ENCODE results near the gene TRIP11. TPM values are rescaled to one million over a fixed set of nuclear protein-coding genes. Genes with fewer than 3 reads are reported as not detected.
A peak's percentile ranks its signal among the peaks of the same experiment; 100 is the strongest.

TRIP11 gene
- 23.2 and 28.4 TPM in 2 replicates for total RNA-seq (ENCODE audit: low replicate concordance)

DNA sequence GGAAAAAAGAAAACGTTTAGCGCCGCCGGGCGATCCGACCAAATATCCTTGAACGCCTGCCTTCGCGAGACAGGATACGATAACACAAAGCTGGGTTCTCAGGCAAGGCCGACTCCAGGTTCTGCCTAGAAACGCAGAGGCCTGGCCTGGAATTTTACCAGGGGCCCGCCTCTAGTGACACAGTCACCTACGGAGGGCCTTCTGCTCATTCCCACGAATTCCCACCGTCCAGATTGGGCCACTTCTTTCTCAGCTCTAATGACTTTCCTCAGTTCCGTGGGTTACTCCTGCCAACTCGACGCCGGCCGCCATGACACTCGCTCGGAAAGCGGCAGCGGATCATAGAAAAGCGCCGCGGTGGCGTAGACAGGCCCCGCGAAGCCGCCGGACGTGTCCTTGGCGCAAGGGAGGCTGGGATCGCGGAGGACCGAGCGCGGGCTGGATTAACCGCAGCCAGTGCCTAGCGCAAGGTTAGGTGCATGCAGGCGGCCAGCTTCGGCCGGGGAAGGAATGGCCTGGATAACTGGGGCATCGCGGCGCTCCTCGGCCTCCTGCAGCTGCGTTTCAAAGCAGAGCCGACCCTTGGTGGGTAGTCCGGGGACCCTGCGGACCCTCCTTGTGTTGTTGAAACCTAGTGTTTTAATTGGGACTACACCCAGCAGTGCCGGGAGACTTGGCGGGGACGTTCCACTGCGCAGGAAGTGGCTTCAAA lies at the start of gene TRIP11:
TSS of gene TRIP11 (minus strand) at position 341 of the 712 bp plus-strand sequence. CDS start 374 bp downstream, outside the sequence.
- H3K4me1 Mint-ChIP-seq = peaks cover 21% of the 10 kb centered on the region
- Histone ChIP-seq H2AFZ (replicated peaks) (peak within 1 kb of the TSS; percentile 78), H3K4me1 (peaks cover 12% of the 10 kb centered on the region)

GRCh38 chr14:92088494-92088893 lies 48.6 kb upstream of the TRIP11 start:
- no peaks in the 10 kb centered on the region for H3F3A ChIP-seq (ENCODE audit: low read depth)
- Mint-ChIP-seq H3K9me3 (no peaks in the 10 kb centered on the region), H3K4me3 (no peak overlapping the region), H3K4me1 (no peaks in the 10 kb centered on the region), H3K27ac (no peak overlapping the region), H3K36me3 (peaks cover 22% of the 10 kb centered on the region), H3K27me3 (ENCODE audit: insufficient read depth, low read depth) (no peaks in the 10 kb centered on the region)
- no peaks in the 10 kb centered on the region for H3K4me1 ChIP-seq
- H3K9ac ChIP-seq = no peak overlapping the region
- no peaks in the 10 kb centered on the region for H3K79me2 ChIP-seq (ENCODE audit: low read depth)
- H4K20me1 ChIP-seq (ENCODE audit: low read depth) = no peaks in the 10 kb centered on the region
- no peak overlapping the region for H3K4me3 ChIP-seq
- no peak overlapping the region for H3K27ac ChIP-seq
- H3K36me3 ChIP-seq = peaks cover 9% of the 10 kb centered on the region
- TF ChIP-seq EZH2 (IDR thresholded peaks at IDR 0.05) (no peak), EZH2phosphoT487 (IDR thresholded peaks at IDR 0.05) (no peak)
- TF ChIP-seq, protein P1, sequence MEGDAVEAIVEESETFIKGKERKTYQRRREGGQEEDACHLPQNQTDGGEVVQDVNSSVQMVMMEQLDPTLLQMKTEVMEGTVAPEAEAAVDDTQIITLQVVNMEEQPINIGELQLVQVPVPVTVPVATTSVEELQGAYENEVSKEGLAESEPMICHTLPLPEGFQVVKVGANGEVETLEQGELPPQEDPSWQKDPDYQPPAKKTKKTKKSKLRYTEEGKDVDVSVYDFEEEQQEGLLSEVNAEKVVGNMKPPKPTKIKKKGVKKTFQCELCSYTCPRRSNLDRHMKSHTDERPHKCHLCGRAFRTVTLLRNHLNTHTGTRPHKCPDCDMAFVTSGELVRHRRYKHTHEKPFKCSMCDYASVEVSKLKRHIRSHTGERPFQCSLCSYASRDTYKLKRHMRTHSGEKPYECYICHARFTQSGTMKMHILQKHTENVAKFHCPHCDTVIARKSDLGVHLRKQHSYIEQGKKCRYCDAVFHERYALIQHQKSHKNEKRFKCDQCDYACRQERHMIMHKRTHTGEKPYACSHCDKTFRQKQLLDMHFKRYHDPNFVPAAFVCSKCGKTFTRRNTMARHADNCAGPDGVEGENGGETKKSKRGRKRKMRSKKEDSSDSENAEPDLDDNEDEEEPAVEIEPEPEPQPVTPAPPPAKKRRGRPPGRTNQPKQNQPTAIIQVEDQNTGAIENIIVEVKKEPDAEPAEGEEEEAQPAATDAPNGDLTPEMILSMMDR (IDR thresholded peaks at IDR 0.05) = no peak
- no peaks in the 10 kb centered on the region for H3K9me3 ChIP-seq (ENCODE audit: low read depth)
- H3K4me2 ChIP-seq = no peak overlapping the region
- H2AFZ ChIP-seq (replicated peaks) = no peak overlapping the region
- DNase-seq (ENCODE audit: low spot score) = no peak
- H3K27me3 ChIP-seq = no peaks in the 10 kb centered on the region

More for the DNA sequence above, at the start of gene TRIP11:
- Histone ChIP-seq H3K36me3 (no peaks in the 10 kb centered on the region), H3K9ac (peak within 1 kb of the TSS; percentile 92), H3K4me2 (peak within 1 kb of the TSS; percentile 96), H3K27ac (peak within 1 kb of the TSS; percentile 93), H3K27me3 (no peaks in the 10 kb centered on the region), H3K79me2 (ENCODE audit: low read depth) (peaks cover 57% of the 10 kb centered on the region), H3F3A (ENCODE audit: low read depth) (peaks cover 18% of the 10 kb centered on the region), H3K4me3 (peak within 1 kb of the TSS; percentile 88), H3K9me3 (ENCODE audit: low read depth) (no peaks in the 10 kb centered on the region), H4K20me1 (ENCODE audit: low read depth) (peaks cover 8% of the 10 kb centered on the region)
- TF ChIP-seq EZH2 (IDR thresholded peaks at IDR 0.05) = no peak
- peak; percentile 96 for DNase-seq (ENCODE audit: low spot score)
- Mint-ChIP-seq H3K4me3 (peak within 1 kb of the TSS; percentile 95), H3K27ac (peak within 1 kb of the TSS; percentile 98), H3K27me3 (ENCODE audit: insufficient read depth, low read depth) (no peaks in the 10 kb centered on the region), H3K36me3 (peaks cover 5% of the 10 kb centered on the region), H3K9me3 (no peaks in the 10 kb centered on the region)

DNA sequence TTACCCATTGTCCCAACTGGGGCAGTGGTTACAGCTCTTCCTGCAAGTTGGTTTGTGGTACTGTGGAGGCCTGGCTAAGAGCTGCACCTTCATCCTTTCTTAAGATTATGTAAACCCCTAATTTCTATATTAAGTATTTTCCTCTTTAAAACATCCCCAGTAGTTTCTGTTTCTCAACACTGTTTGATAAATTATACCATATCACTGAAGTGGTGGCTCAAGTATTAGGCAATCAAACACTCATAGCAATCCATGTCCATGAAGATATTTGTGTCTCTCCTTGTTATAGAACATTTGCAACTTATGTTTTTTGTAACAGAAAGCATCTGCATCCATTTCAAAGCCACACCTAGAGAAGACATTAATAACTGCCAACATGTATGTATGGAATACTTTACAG lies 34.7 kb upstream of the TRIP11 start:
- Histone ChIP-seq H3K4me3 (no peak overlapping the region), H3F3A (ENCODE audit: low read depth) (no peaks in the 10 kb centered on the region), H3K36me3 (peaks cover 10% of the 10 kb centered on the region), H3K9me3 (ENCODE audit: low read depth) (no peaks in the 10 kb centered on the region), H3K9ac (no peak overlapping the region), H4K20me1 (ENCODE audit: low read depth) (no peaks in the 10 kb centered on the region), H3K27me3 (no peaks in the 10 kb centered on the region), H3K27ac (no peak overlapping the region), H2AFZ (replicated peaks) (no peak overlapping the region), H3K4me1 (no peaks in the 10 kb centered on the region), H3K4me2 (no peak overlapping the region), H3K79me2 (ENCODE audit: low read depth) (no peaks in the 10 kb centered on the region)
- no peaks in the 10 kb centered on the region for H3K27me3 Mint-ChIP-seq (ENCODE audit: insufficient read depth, low read depth)
- TF ChIP-seq, protein P1 (IDR thresholded peaks at IDR 0.05) = no peak
- TF ChIP-seq EZH2phosphoT487 (IDR thresholded peaks at IDR 0.05) (no peak), EZH2 (IDR thresholded peaks at IDR 0.05) (no peak)
- no peaks in the 10 kb centered on the region for H3K4me1 Mint-ChIP-seq
- H3K36me3 Mint-ChIP-seq = peaks cover 12% of the 10 kb centered on the region
- no peak overlapping the region for H3K4me3 Mint-ChIP-seq
- no peak for DNase-seq (ENCODE audit: low spot score)
- H3K27ac Mint-ChIP-seq = no peak overlapping the region
- no peaks in the 10 kb centered on the region for H3K9me3 Mint-ChIP-seq
